Loucy (cell line): Measurements from ENCODE around the gene WDR37.

ENCODE experiments used
- H2AFZ ChIP-seq: fragments of 200-600 bp; sonication (generic); 2 replicates; pipeline ENCODE4 v1.6.0; 2016; ENCODE audit warnings: antibody characterized with exemption, mild to moderate bottlenecking, low read length, moderate library complexity
- H3F3A ChIP-seq: fragments of 200-600 bp; 2 replicates; pipeline ENCODE4 v1.6.0; 2016; ENCODE audit warnings: antibody characterized with exemption, low read depth, mild to moderate bottlenecking
- H3K27me3 ChIP-seq: fragments of 200-600 bp; sonication (generic); 2 replicates; pipeline ENCODE4 v1.6.1; 2014; ENCODE audit warnings: low read length, mild to moderate bottlenecking; ENCODE audit not compliant: insufficient read depth, poor library complexity, severe bottlenecking
- H3K36me3 ChIP-seq: fragments of 200-600 bp; sonication (generic); 2 replicates; pipeline ENCODE4 v1.6.1; 2016; ENCODE audit warnings: low read length; ENCODE audit not compliant: insufficient read depth
- H3K4me1 ChIP-seq: fragments of 200-600 bp; sonication (generic); 2 replicates; pipeline ENCODE4 v1.5.1; 2014; ENCODE audit warnings: low read length, mild to moderate bottlenecking; ENCODE audit not compliant: insufficient read depth, poor library complexity, severe bottlenecking
- H3K4me2 ChIP-seq: fragments of 200-600 bp; sonication (generic); 2 replicates; pipeline ENCODE4 v1.6.0; 2014; ENCODE audit warnings: antibody characterized with exemption, low read length, low read depth, mild to moderate bottlenecking; ENCODE audit not compliant: poor library complexity, severe bottlenecking
- H3K4me3 ChIP-seq: fragments of 200-600 bp; sonication (generic); 2 replicates; pipeline ENCODE4 v1.5.1; 2014; ENCODE audit warnings: low read length, mild to moderate bottlenecking, mixed read lengths; ENCODE audit not compliant: poor library complexity, severe bottlenecking
- H3K79me2 ChIP-seq: fragments of 200-600 bp; sonication (generic); 2 replicates; pipeline ENCODE4 v1.6.1; 2014; ENCODE audit warnings: low read length; ENCODE audit not compliant: insufficient read depth
- H3K9ac ChIP-seq: fragments of 200-600 bp; sonication (generic); 2 replicates; pipeline ENCODE4 v1.6.0; 2014; ENCODE audit warnings: mild to moderate bottlenecking, low read depth, low read length, moderate library complexity; ENCODE audit not compliant: poor library complexity, severe bottlenecking
- H3K9me2 ChIP-seq: fragments of 200-600 bp; sonication (generic); replicated peaks from 2 replicates; pipeline ENCODE4 v1.6.1; 2016; ENCODE audit warnings: low read depth, low read length, mixed read lengths
- H3K9me3 ChIP-seq: fragments of 200-600 bp; sonication (generic); 2 replicates; pipeline ENCODE4 v1.6.1; 2014; ENCODE audit warnings: mild to moderate bottlenecking, antibody characterized with exemption, low read length, low read depth; ENCODE audit not compliant: insufficient read depth
- H4K20me1 ChIP-seq: fragments of 200-600 bp; sonication (generic); 2 replicates; pipeline ENCODE4 v1.6.0; 2014; ENCODE audit warnings: antibody characterized with exemption, low read length, mild to moderate bottlenecking; ENCODE audit not compliant: insufficient read depth, poor library complexity, severe bottlenecking
- EZH2phosphoT487 ChIP-seq: fragments of 200-600 bp; IDR thresholded peaks from 2 replicates; pipeline ENCODE4 v1.6.1; 2018; ENCODE audit warnings: antibody characterized with exemption, mild to moderate bottlenecking, moderate library complexity, borderline replicate concordance
- TF ChIP-seq, protein P1 (sequence below): fragments of 200-600 bp; sonication (generic); conservative IDR thresholded peaks from 2 replicates; pipeline ENCODE4 v1.5.1; 2014; ENCODE audit warnings: mild to moderate bottlenecking, antibody characterized with exemption, low read length

WDR37 gene

DNA sequence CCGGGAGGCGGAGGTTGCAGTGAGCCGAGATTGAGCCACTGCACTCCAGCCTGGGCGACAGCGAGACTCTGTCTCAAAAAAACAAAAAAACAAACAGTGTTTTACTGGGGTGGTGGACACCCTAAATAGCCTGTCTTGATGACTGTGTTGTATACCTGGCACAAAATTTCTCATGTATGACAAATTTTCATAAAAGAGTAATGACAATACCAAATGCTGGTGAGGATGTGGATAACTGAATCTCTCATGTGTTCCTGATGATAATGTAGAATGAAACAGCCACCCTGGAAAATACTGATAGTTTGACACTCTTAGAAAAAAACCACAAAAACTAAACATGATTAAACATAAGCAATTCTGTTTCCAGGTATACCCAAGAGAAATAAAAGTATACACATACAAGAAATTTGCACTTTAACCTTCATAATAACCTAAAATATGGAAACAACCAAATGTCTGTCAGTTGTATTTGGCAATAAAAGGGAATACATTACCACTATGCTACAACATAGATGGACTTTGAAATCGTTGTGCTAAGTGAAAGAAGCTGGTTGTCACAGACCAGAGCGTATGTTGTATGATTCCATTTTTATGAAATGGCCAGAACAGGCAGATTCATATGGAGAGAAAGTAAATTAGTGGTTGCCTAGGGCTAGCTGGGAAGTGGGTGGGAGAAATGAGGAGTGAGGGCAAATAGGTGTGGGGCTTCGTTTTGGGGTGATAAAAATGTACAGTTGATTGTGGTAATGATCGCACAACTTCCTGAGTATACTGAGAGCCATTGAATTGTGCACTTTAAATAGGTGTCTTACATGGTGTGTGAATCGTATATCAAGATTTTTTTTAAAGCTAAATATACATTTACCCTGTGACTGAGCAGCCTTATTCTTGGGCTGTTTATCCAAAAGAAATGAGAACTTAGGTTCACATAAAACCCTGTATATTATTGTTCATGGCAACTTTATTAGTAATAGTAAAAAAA is 12.5 kb downstream of the WDR37 start:
- peaks cover 44% of the 10 kb centered on the region for H3K4me1 ChIP-seq
- TF ChIP-seq EZH2phosphoT487, result no peak
- TF ChIP-seq, protein P1, sequence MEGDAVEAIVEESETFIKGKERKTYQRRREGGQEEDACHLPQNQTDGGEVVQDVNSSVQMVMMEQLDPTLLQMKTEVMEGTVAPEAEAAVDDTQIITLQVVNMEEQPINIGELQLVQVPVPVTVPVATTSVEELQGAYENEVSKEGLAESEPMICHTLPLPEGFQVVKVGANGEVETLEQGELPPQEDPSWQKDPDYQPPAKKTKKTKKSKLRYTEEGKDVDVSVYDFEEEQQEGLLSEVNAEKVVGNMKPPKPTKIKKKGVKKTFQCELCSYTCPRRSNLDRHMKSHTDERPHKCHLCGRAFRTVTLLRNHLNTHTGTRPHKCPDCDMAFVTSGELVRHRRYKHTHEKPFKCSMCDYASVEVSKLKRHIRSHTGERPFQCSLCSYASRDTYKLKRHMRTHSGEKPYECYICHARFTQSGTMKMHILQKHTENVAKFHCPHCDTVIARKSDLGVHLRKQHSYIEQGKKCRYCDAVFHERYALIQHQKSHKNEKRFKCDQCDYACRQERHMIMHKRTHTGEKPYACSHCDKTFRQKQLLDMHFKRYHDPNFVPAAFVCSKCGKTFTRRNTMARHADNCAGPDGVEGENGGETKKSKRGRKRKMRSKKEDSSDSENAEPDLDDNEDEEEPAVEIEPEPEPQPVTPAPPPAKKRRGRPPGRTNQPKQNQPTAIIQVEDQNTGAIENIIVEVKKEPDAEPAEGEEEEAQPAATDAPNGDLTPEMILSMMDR, result no peak
- H3F3A ChIP-seq, result 0 out of 2 replicates have a peak, but pooled peaks cover under 1% of the 10 kb centered on the region
- H3K36me3 ChIP-seq, result peaks cover 14% of the 10 kb centered on the region; the same call in 1 of the 2 replicates
- H3K4me3 ChIP-seq, result peak overlapping the region; percentile 46
- H4K20me1 ChIP-seq, result peaks cover 12% of the 10 kb centered on the region
- H3K27me3 ChIP-seq, result no peaks in the 10 kb centered on the region
- H2AFZ ChIP-seq, result no peak overlapping the region
- peak overlapping the region; percentile 64 for H3K4me2 ChIP-seq
- H3K9ac ChIP-seq, result peak overlapping the region; percentile 51
- peaks cover 23% of the 10 kb centered on the region for H3K79me2 ChIP-seq
- H3K9me2 ChIP-seq, result no peaks in the 10 kb centered on the region
- no peaks in the 10 kb centered on the region for H3K9me3 ChIP-seq

DNA sequence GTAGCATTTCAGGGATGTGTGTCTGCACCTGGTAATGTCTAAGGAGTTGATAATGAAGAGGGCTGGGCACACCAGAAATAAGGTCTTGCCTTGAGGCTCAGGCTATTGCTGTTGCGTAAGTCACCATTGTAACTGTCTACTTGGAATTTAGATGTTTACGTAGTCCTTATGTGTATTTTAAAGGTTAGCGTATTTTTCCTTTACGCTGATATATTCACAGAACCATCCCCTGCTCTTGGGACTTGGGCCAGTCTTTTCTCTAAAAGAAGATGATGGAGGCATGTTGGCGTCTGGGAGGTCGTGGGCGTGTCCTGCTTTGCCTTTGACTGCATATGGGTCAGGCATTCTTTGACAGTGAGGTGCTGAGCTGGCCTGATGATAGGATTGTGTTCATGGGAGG is 14.7 kb downstream of the WDR37 start:
- H3K4me2 ChIP-seq, result no peak overlapping the region
- no peak overlapping the region for H2AFZ ChIP-seq
- peaks cover 15% of the 10 kb centered on the region for H3K79me2 ChIP-seq
- peaks cover 16% of the 10 kb centered on the region; the same call in 1 of the 2 replicates for H3K36me3 ChIP-seq
- H3K27me3 ChIP-seq, result no peaks in the 10 kb centered on the region
- peaks cover 7% of the 10 kb centered on the region for H4K20me1 ChIP-seq
- H3K4me1 ChIP-seq, result peaks cover 23% of the 10 kb centered on the region
- TF ChIP-seq, protein P1, result no peak
- TF ChIP-seq EZH2phosphoT487, result no peak
- H3K9ac ChIP-seq, result no peak overlapping the region
- no peak overlapping the region for H3K4me3 ChIP-seq
- H3K9me3 ChIP-seq, result no peaks in the 10 kb centered on the region
- H3K9me2 ChIP-seq, result no peaks in the 10 kb centered on the region
- H3F3A ChIP-seq, result no peaks in the 10 kb centered on the region

DNA sequence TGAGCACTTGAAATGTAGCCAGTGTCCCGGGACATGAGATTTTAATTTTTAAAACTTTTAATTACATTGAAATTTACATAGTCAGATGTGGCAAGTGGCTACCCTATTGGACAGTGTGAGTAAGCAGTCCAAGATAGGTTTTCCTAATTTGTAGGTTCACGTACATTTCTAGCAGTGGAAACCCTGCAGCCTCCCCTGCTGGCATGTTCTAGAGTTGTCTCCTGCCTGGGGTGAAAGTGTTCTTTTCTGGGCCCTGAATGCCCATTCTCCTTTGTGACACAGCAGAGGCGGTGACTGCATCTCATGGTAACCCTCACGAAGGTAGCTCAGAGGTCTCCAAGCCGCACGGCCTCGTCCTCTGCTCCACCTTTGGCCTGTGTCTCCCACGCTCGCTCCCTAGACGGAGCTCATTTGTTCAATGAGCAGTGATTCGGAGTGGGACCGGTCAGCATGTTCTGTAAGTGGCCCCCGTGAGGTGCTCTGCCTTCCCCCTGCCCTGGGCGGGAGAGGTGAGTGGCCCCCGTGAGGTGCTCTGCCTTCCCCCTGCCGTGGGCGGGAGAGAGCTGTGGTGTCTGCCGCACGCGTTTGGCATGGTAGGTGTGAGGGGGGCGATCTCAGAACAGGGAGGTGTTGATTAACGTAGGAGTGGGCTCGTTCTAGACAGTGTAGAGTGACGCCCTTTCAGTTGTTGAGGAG is 18.0 kb downstream of the WDR37 start:
- H3K9me3 ChIP-seq, result no peaks in the 10 kb centered on the region
- no peaks in the 10 kb centered on the region for H3K9me2 ChIP-seq
- peaks cover 15% of the 10 kb centered on the region for H3K79me2 ChIP-seq
- H3K27me3 ChIP-seq, result no peaks in the 10 kb centered on the region
- no peak overlapping the region for H2AFZ ChIP-seq
- no peaks in the 10 kb centered on the region for H3F3A ChIP-seq
- TF ChIP-seq, protein P1, result peak; percentile 56
- no peak for TF ChIP-seq EZH2phosphoT487
- H3K4me2 ChIP-seq, result no peak overlapping the region
- peaks cover 11% of the 10 kb centered on the region for H4K20me1 ChIP-seq
- H3K4me1 ChIP-seq, result peaks cover 10% of the 10 kb centered on the region
- H3K36me3 ChIP-seq, result peaks cover 28% of the 10 kb centered on the region; the same call in 1 of the 2 replicates
- H3K9ac ChIP-seq, result no peak overlapping the region
- H3K4me3 ChIP-seq, result no peak overlapping the region
